A549 (cell line): ENCODE results near the gene TCF4. TPM values are rescaled to one million over a fixed set of nuclear protein-coding genes. Genes with fewer than 3 reads are reported as not detected.

ENCODE experiments used
- ATAC-seq, 2 experiments: fragments of 200-7000 bp in 1 of 2; fragments of >200 bp in 1 of 2; cut with Nextera tagmentation in 1 of 2; cut with Tn5 transposase in 1 of 2; 3 replicates each; pipeline versions ENCODE4 v1.8.0 to v1.9.1; 2018 to 2020; ENCODE audit warnings: mild to moderate bottlenecking in 1 of 2, moderate library complexity in 1 of 2
- CTCF ChIA-PET: fragments of 300-600 bp; sonication (Branson Sonifier 250); formaldehyde crosslinking; extraction: SDS; loops from one replicate; lab custom pipeline; 2021; ENCODE audit warnings: antibody characterized with exemption, inconsistent platforms; lab: Yijun Ruan, JAX
- POLR2A ChIA-PET: fragments of 350-600 bp; formaldehyde crosslinking; extraction: SDS; loops from one replicate; lab custom pipeline; 2021; ENCODE audit warnings: antibody characterized with exemption, inconsistent platforms; lab: Yijun Ruan, JAX
- DNase-seq, 2 experiments: peaks; one replicate each; pipeline versions ENCODE4 v3.0.0 to v3.0.0-alpha.2; 2011 to 2016; ENCODE audit warnings: low read depth in 1 of 2, low spot score in 1 of 2
- FAIRE-seq: peaks from 2 replicates; lab custom pipeline; 2011; peaks lifted over from hg19 to GRCh38; lab: Jason Lieb, UNC
- H3K27ac ChIP-seq, 2 experiments: fragments of >200 bp; sonication (Bioruptor Twin); formaldehyde crosslinking; 3 replicates each; pipeline ENCODE4 v1.5.1; 2016 to 2017
- H3K4me1 ChIP-seq: fragments of >200 bp; sonication (Bioruptor Twin); formaldehyde crosslinking; 3 replicates; pipeline ENCODE4 v1.6.1; 2016
- H3K4me2 ChIP-seq: fragments of >200 bp; sonication (Bioruptor Twin); formaldehyde crosslinking; 3 replicates; pipeline ENCODE4 v1.6.1; 2016
- H3K4me3 ChIP-seq: fragments of >200 bp; sonication (Bioruptor Twin); formaldehyde crosslinking; 3 replicates; pipeline ENCODE4 v1.5.1; 2016
- H3K9me3 ChIP-seq: fragments of >200 bp; sonication (Bioruptor Twin); formaldehyde crosslinking; 3 replicates; pipeline ENCODE4 v1.6.1; 2016
- CBX8 ChIP-seq: fragments of 200-600 bp; sonication (generic); IDR thresholded peaks from 2 replicates; pipeline ENCODE4 v1.6.1; 2016
- CHD4 ChIP-seq: fragments of 200-600 bp; sonication (generic); IDR thresholded peaks from 2 replicates; pipeline ENCODE4 v1.6.1; 2016; ENCODE audit warnings: antibody characterized with exemption, mild to moderate bottlenecking, borderline replicate concordance
- EHF ChIP-seq: fragments of 250-450 bp; sonication (Bioruptor Pico); IDR thresholded peaks from 2 replicates; pipeline ENCODE4 v1.5.0; 2020; ENCODE audit warnings: mild to moderate bottlenecking
- FOSB ChIP-seq: fragments of 250-450 bp; sonication (Bioruptor Pico); IDR thresholded peaks from 2 replicates; pipeline ENCODE4 v1.5.0; 2020; ENCODE audit warnings: mild to moderate bottlenecking, moderate library complexity
- HEYL ChIP-seq: fragments of 250-450 bp; sonication (Bioruptor Pico); IDR thresholded peaks from 2 replicates; pipeline ENCODE4 v1.8.0; 2021; ENCODE audit warnings: mild to moderate bottlenecking, moderate library complexity
- HOXA7 ChIP-seq: fragments of 250-450 bp; sonication (Bioruptor Pico); IDR thresholded peaks from 2 replicates; pipeline ENCODE4 v1.5.0; 2020; ENCODE audit warnings: mild to moderate bottlenecking, moderate library complexity
- HOXB5 ChIP-seq: fragments of 250-450 bp; sonication (Bioruptor Pico); IDR thresholded peaks from 2 replicates; pipeline ENCODE4 v1.5.0; 2020; ENCODE audit warnings: mild to moderate bottlenecking, moderate library complexity
- MYC ChIP-seq: IDR thresholded peaks from 2 replicates; pipeline ENCODE4 v1.6.1; 2012; ENCODE audit warnings: mild to moderate bottlenecking, inconsistent platforms, low read length, improper control_type of control experiment, borderline replicate concordance
- NFE2L2 ChIP-seq: fragments of 150-350 bp; conservative IDR thresholded peaks from 2 replicates; pipeline ENCODE4 v1.6.1; 2014; ENCODE audit warnings: low read length
- POLR2A ChIP-seq: IDR thresholded peaks from 2 replicates; pipeline ENCODE4 v1.6.1; 2012; ENCODE audit warnings: mild to moderate bottlenecking, low read length
- RCOR1 ChIP-seq: fragments of 150-350 bp; IDR thresholded peaks from 2 replicates; pipeline ENCODE4 v1.6.1; 2014; ENCODE audit warnings: antibody characterized with exemption, low read length, low read depth
- RFX5 ChIP-seq: fragments of 450-650 bp; IDR thresholded peaks from 2 replicates; pipeline ENCODE4 v1.7.1; 2014; ENCODE audit warnings: antibody characterized with exemption, mild to moderate bottlenecking, moderate library complexity
- SREBF2 ChIP-seq: fragments of 450-650 bp; IDR thresholded peaks from 2 replicates; pipeline ENCODE4 v1.6.1; 2014; ENCODE audit warnings: mild to moderate bottlenecking, moderate library complexity
- TP53 ChIP-seq: fragments of 250-450 bp; sonication (Bioruptor Pico); IDR thresholded peaks from 2 replicates; pipeline ENCODE4 v1.5.0; 2021; ENCODE audit warnings: mild to moderate bottlenecking, moderate library complexity
- WGBS: methylation state at CpG from one replicate; pipeline ENCODE4 v1.1.6; 2017; ENCODE audit errors: missing lambda C conversion rate; 5-methylcytosine and 5-hydroxymethylcytosine counted together
- polyA plus RNA-seq, 4 experiments: library from polyadenylated mRNA; depleted of rRNA in 3 of 4; stranded (reverse); fragments of >200 nt; fragmentation: RNase III in 1 of 4; extraction: RNeasy Plus Mini Kit Qiagen cat#74134 plus additional on column Dnase treatment in 1 of 4; gene quantifications; 2 replicates in 3 of 4; 3 replicates in 1 of 4; pipeline ENCODE4 v1.2.3, GENCODE V29; 2011 to 2017
- TF ChIP-seq, protein P1 (sequence below): IDR thresholded peaks from 2 replicates; pipeline ENCODE4 v1.6.1; 2012
- TF ChIP-seq, protein P2 (sequence below): fragments of 150-350 bp; IDR thresholded peaks from 2 replicates; pipeline ENCODE4 v1.6.1; 2014; ENCODE audit warnings: low read depth, mild to moderate bottlenecking, low read length
- TF ChIP-seq, protein P3 (sequence below): fragments of >200 bp; sonication (Bioruptor Twin); formaldehyde crosslinking; IDR thresholded peaks from 3 replicates; pipeline ENCODE4 v1.6.1; 2016

The TCF4 gene
- polyA plus RNA-seq, 2 of the 4 experiments (the other 2 are of a cell fraction): 3.0 to 4.0 TPM

DNA sequence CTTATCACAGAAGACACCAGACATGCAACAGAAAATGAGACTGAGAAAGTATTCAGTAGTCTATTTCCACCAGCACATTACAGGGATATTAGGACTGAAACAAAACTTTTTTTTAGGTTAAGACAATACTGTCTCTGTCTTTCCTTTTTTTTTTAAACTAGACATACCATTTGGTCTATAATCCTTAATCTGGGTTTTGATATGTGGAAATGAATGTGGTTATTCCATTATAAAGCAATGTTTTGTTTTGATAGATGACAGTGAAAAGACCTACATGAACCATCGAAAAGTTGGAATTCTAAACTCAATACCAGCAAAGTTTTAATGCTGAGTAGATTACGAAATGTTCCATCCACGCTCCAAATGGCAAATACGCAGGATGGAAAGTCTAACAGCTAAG is 123.4 kb downstream of the TCF4 start:
- no peak overlapping the region for H3K4me2 ChIP-seq
- 68% methylated on average over 4 of the region's 4 CpGs for WGBS
- no peak for ATAC-seq
- DNase-seq: no peak
- no peak for TF ChIP-seq RFX5
- TF ChIP-seq, protein P1, sequence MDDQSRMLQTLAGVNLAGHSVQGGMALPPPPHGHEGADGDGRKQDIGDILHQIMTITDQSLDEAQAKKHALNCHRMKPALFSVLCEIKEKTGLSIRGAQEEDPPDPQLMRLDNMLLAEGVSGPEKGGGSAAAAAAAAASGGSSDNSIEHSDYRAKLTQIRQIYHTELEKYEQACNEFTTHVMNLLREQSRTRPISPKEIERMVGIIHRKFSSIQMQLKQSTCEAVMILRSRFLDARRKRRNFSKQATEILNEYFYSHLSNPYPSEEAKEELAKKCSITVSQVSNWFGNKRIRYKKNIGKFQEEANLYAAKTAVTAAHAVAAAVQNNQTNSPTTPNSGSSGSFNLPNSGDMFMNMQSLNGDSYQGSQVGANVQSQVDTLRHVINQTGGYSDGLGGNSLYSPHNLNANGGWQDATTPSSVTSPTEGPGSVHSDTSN: no peak
- TF ChIP-seq EHF: no peak
- TF ChIP-seq, protein P2, sequence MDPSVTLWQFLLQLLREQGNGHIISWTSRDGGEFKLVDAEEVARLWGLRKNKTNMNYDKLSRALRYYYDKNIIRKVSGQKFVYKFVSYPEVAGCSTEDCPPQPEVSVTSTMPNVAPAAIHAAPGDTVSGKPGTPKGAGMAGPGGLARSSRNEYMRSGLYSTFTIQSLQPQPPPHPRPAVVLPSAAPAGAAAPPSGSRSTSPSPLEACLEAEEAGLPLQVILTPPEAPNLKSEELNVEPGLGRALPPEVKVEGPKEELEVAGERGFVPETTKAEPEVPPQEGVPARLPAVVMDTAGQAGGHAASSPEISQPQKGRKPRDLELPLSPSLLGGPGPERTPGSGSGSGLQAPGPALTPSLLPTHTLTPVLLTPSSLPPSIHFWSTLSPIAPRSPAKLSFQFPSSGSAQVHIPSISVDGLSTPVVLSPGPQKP: no peak
- no peak for TF ChIP-seq HEYL (CRISPR knock-in tag)
- no peak for TF ChIP-seq RCOR1
- no peak for TF ChIP-seq CBX8
- no peak for TF ChIP-seq TP53 (CRISPR knock-in tag)
- TF ChIP-seq FOSB (CRISPR knock-in tag): no peak
- TF ChIP-seq, all 56 proteins: peak for 0
- Histone ChIP-seq H3K4me1 (no peaks in the 10 kb centered on the region), H3K9me3 (no peaks in the 10 kb centered on the region), H3K27ac (no peak overlapping the region), H3K4me3 (no peak overlapping the region)
- no peak for FAIRE-seq
- ChIA-PET CTCF (no interaction called here), POLR2A (no interaction called here)

DNA sequence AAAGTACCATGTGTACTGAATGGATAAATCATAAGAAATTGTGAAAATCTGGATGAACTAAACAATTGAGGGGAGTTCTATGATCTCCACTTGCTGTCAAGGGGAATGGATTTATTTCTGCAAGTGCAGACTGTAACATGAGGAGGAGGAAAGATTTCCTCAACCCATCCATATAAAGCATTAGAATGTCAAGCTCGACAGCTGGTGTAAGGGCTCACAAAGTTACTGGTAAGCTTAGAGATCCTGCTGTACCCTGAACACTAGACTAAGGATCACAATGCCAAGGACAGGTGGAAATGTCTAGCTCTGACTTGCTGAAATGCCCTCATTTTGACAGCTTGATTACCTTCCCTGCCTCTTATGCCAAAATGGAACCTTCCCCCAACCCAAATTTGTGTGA is 125.3 kb downstream of the TCF4 start:
- H3K4me1 ChIP-seq: no peaks in the 10 kb centered on the region
- CTCF ChIA-PET: no interaction called here
- no peaks in the 10 kb centered on the region for H3K9me3 ChIP-seq
- TF ChIP-seq, protein P3, sequence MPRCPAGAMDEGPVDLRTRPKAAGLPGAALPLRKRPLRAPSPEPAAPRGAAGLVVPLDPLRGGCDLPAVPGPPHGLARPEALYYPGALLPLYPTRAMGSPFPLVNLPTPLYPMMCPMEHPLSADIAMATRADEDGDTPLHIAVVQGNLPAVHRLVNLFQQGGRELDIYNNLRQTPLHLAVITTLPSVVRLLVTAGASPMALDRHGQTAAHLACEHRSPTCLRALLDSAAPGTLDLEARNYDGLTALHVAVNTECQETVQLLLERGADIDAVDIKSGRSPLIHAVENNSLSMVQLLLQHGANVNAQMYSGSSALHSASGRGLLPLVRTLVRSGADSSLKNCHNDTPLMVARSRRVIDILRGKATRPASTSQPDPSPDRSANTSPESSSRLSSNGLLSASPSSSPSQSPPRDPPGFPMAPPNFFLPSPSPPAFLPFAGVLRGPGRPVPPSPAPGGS: no peak
- TF ChIP-seq TP53 (CRISPR knock-in tag): no peak
- TF ChIP-seq CBX8: no peak
- no peak for TF ChIP-seq HOXA7
- TF ChIP-seq CHD4: no peak
- no peak for TF ChIP-seq NFE2L2
- TF ChIP-seq HOXB5 (CRISPR knock-in tag): no peak
- TF ChIP-seq, protein P1: no peak
- no peak for TF ChIP-seq SREBF2
- no peak overlapping the region for H3K4me2 ChIP-seq
- H3K4me3 ChIP-seq: no peak overlapping the region
- ATAC-seq (no peak), DNase-seq (no peak), FAIRE-seq (no peak)
- H3K27ac ChIP-seq: no peak overlapping the region
- 17% methylated on average over 1 of the region's 1 CpG for WGBS
- POLR2A ChIA-PET: no interaction called here

DNA sequence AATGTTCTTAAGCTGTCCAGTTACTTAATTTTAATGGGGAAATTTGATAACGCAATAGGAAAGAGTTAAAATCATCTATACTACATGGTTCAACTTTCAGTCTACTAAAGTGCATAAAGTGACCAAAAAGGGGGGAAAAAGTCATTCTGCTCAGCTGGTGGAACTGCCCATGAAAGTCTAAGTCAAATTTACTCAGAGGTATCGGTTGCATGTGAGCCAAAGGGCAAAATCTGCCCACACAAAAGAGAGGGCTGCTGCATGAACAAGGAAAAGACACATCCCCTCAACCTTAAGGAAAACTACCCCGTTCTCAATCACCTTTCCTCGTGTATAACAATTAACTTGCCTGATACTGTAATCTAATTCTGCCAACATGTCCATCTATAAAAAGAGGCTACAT is 126.1 kb downstream of the TCF4 start:
- no peak for FAIRE-seq
- TF ChIP-seq MYC (no peak), POLR2A (no peak)
- WGBS: 53% methylated on average over 4 of the region's 4 CpGs
- DNase-seq: no peak
- no peak overlapping the region for H3K4me3 ChIP-seq
- H3K4me1 ChIP-seq: no peaks in the 10 kb centered on the region
- CTCF ChIA-PET: no interaction called here
- H3K27ac ChIP-seq: no peak overlapping the region
- POLR2A ChIA-PET: no interaction called here
- no peaks in the 10 kb centered on the region for H3K9me3 ChIP-seq
- ATAC-seq: no peak
- H3K4me2 ChIP-seq: no peak overlapping the region
